Measurements from ENCODE around the gene VPS13C.

The VPS13C gene

GRCh38 chr15:61807281-61807929 lies 252.8 kb downstream of the VPS13C start:
- no peak for DNase-seq
